HAP-1 (cell line): Measurements from ENCODE around the gene SLC35A3.
"Not testable (repeated sequence)": the region's sequence is repeated elsewhere in the genome, so short reads cannot be mapped to it uniquely, and the experiment has no call there.

ENCODE experiments used
- DNase-seq, 2 experiments: peaks; one replicate each; pipeline ENCODE4 v3.0.0-alpha.2; 2016 to 2020; ENCODE audit warnings: low spot score in 2 of 2
- H3K27me3 ChIP-seq: fragments of 250-450 bp; sonication (Bioruptor Pico); 2 replicates; pipeline ENCODE4 v1.5.1; 2020; ENCODE audit warnings: low read depth, mild to moderate bottlenecking, moderate library complexity
- H3K36me3 ChIP-seq: fragments of 250-450 bp; sonication (Bioruptor Pico); replicated peaks from 2 replicates; pipeline ENCODE4 v1.5.1; 2020; ENCODE audit warnings: mild to moderate bottlenecking
- H3K4me1 ChIP-seq: fragments of 250-450 bp; sonication (Bioruptor Pico); 2 replicates; pipeline ENCODE4 v1.5.1; 2020; ENCODE audit warnings: mild to moderate bottlenecking
- H3K4me3 ChIP-seq: fragments of 250-450 bp; sonication (Bioruptor Pico); 2 replicates; pipeline ENCODE4 v1.5.1; 2020; ENCODE audit warnings: mild to moderate bottlenecking, moderate library complexity
- H3K9me3 ChIP-seq: fragments of 250-450 bp; sonication (Bioruptor Pico); 2 replicates; pipeline ENCODE4 v1.5.1; 2020; ENCODE audit warnings: mild to moderate bottlenecking, moderate library complexity
- in situ Hi-C: fragments of 300-500 bp; cut with MboI; formaldehyde crosslinking; loops from 3 replicates; pipeline ENCODE4 v1.14.3; 2020; ENCODE audit warnings: low sequenced_read_pairs, inconsistent platforms, mixed read lengths

SLC35A3 gene

DNA sequence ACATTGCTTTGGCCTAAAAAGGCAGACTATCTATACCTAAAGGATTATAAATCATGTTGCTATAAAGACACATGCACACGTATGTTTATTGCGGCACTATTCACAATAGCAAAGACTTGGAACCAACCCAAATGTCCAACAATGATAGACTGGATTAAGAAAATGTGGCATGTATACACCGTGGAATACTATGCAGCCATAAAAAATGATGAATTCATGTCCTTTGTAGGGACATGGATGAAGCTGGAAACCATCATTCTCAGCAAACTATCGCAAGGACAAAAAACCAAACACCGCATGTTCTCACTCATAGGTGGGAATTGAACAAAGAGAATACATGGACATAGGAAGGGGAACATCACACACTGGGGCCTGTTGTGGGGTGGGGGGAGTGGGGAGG, 9.5 kb upstream of the SLC35A3 start:
- H3K4me3 ChIP-seq, H3K9me3 ChIP-seq, DNase-seq, H3K27me3 ChIP-seq, in situ Hi-C loops, H3K36me3 ChIP-seq: not testable (repeated sequence)
- peaks cover 10% of the 10 kb centered on the region for H3K4me1 ChIP-seq

DNA sequence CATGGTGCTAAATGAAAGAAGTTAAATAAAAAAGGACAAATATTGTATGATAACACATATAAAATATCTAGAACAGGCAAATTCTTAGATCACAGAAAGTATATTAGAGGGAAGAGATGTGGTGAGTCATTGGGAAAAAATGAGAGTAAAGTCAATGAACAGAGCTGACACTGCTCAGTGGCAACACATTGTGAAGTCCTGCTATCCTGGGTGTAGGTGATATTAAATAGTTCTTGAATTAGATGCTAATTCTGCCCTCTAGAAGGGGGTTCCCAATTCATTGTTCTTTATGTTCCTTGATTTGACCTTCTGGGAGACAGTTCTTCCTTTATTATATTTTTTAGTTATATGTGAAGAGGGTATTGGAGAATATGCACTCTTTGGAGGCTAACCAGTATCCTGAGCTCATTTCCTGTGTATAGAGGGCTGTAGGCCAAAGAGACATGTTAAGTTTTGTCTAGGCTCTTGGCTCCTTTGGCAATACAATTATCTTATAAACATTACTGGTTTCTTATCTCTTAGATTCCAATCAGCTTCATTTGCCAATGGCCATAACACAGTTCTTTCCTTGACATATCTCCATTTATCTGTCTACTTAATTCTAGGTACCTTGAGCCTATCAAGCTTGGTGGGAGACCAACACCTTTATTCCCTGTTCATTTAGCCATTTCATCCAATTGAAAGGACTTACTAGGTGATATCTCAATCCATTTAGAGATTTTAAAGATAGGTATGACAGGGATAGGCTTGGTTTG, 6.6 kb upstream of the SLC35A3 start:
- Histone ChIP-seq H3K4me1 (peaks cover 4% of the 10 kb centered on the region; the same call in 1 of the 2 replicates), H3K9me3 (no peaks in the 10 kb centered on the region), H3K36me3 (no peaks in the 10 kb centered on the region), H3K4me3 (no peak overlapping the region), H3K27me3 (no peaks in the 10 kb centered on the region)
- in situ Hi-C loops: no loop called here
- no peak for DNase-seq

DNA sequence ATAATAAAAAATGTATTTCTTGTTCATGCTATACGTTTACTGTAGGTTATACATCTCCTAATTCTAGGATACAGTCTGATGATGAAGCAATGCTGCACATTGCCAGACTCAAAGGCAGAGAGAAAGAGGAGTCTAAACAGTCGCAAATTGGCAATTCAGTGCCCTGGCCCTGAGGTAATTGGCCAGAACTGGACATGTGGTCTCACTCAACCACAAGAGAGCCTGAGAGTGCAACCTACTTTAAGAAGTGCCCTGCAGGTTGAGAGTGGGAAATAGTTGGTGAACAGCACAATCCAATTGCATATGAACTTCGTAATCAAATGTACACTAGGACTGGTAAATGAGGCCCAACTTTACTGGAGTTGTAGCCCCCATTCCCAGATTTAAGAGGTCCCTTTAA, 5.0 kb upstream of the SLC35A3 start:
- Histone ChIP-seq H3K4me3 (no peak overlapping the region), H3K9me3 (no peaks in the 10 kb centered on the region), H3K27me3 (no peaks in the 10 kb centered on the region), H3K4me1 (peaks cover 11% of the 10 kb centered on the region), H3K36me3 (no peaks in the 10 kb centered on the region)
- in situ Hi-C loops: no loop called here
- DNase-seq: no peak

DNA sequence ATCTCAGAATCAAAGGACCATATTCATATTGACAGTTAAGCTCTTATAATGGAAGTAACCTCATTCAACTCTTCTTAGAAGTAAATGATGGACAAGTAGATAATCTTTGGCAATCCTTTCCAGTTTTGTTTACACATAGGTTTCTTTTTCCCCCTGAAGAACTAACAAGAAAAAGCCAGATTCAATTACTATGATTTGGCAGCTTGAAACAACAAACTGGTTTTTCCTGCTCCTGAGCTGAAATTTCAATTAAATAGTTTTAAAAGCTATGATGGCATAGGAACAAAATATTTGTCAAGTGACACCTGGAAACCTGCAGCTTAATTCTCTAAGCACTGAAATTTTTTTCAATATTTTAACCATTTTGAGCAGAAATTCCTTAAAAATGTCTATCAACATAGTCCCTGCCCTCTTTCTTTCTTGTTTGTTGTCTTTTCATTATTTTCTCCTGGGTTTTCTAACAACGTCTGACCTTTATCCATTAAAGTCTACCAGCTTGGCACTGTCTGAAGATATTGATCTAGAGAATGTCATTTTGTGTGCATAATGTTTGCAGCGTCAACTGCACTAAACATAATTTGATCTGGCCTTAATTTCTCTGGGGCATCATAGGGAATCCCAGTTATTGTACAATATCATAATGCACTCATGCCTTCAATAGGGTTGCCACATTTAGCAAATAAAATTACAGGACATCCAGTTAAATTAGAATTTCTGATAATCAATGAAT, 4.0 kb upstream of the SLC35A3 start:
- Histone ChIP-seq H3K4me3 (no peak overlapping the region), H3K9me3 (no peaks in the 10 kb centered on the region), H3K4me1 (peaks cover 11% of the 10 kb centered on the region), H3K27me3 (no peaks in the 10 kb centered on the region), H3K36me3 (no peaks in the 10 kb centered on the region)
- in situ Hi-C loops: no loop called here
- no peak for DNase-seq

DNA sequence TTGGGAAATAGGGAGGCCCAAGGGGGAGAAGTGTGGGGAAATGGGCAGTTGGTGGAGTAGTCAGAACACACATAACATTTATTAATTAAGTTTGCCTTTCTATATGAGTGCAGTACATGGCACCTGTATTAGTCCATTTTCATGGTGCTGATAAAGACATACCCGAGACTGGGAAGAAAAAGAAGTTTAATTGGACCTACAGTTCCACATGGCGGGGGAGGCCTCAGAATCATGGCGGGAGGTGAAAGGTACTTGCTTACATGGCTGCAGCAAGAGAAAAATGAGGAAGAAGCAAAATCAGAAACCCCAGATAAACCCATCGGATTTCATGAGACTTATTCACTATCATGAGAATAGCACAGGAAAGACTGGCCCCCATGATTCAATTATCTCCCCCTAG, 1.6 kb upstream of the SLC35A3 start:
- in situ Hi-C loops: no loop called here
- H3K4me1 ChIP-seq: peaks cover 26% of the 10 kb centered on the region
- peaks cover 5% of the 10 kb centered on the region; the same call in 1 of the 2 replicates for H3K36me3 ChIP-seq
- no peaks in the 10 kb centered on the region for H3K27me3 ChIP-seq
- H3K4me3 ChIP-seq: no peak overlapping the region
- no peak for DNase-seq
- H3K9me3 ChIP-seq: no peaks in the 10 kb centered on the region

DNA sequence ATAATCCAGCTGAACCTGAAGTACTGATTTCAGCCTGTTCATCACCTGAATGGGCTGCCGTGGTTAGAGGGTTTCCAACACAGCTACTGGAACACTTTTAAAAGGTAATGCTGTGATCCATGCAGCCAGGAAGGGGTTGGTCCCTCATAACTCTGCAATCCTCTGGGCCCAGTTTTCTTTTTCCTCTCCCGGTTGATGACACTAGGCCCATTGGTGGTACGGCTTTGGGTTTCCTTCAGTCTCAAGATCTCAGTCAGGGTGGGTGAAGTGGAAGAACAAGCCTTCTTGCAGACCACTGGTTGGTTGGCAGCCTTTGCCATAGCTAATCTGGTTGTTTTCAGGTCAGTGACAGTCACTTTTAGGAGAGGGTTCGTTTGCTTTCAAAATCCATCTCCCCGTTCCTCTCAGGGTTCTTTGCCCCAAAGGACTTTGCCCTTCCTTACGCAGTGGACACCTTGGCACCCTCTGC, 502 bp upstream of the SLC35A3 start:
- peaks cover 6% of the 10 kb centered on the region; the same call in 1 of the 2 replicates for H3K36me3 ChIP-seq
- no peaks in the 10 kb centered on the region for H3K27me3 ChIP-seq
- in situ Hi-C loops: no loop called here
- peak overlapping the region; percentile 82 for H3K4me3 ChIP-seq
- peaks cover 26% of the 10 kb centered on the region for H3K4me1 ChIP-seq
- DNase-seq: no peak
- no peaks in the 10 kb centered on the region for H3K9me3 ChIP-seq

DNA sequence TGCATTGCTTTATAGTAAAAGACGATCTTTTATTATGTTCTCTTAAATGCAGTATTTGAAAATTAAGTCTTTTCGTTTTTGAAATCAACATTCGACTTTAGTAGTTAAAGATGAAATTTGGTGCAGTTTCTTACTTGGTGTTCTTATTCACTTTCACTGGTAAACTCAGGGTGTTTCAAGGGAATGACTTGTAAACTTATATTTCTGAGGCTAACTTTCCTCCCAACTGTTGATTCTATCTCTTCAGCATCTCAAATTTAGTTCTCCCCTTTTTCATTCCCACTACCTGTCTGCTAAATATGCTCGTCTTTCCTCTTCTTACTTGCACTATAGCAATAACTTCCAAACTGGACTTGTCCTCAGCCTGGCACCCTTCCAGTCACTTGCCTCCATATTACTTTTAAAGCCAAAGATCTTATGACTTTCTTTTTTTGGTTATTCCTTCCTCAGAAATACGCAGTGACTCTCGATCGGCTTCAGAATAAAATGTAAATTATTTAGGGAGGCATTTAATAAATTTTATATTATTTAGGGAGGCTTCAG, 988 bp downstream of the SLC35A3 start:
- DNase-seq: peak in 1 of 2 experiments; percentile 36

DNA sequence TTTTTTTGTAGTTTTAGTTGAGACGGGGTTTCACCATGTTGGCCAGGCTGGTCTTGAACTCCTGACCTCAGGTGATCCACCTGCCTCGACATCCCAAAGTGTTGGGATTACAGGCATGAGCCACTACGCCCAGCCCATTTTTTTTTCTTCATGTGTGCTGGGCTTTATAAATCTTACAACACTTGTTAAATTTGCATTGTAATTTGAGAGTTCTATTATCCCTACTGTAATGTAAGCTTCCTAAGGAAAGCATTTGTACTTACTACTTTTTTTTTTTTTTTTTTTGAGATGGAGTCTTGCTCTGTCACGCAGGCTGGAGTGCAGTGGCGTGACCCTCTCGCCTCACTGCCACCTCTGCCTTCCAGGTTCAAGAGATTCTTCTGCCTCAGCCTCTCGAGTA, 2.3 kb downstream of the SLC35A3 start:
- Histone ChIP-seq H3K4me1 (peaks cover 23% of the 10 kb centered on the region), H3K36me3 (peaks cover 13% of the 10 kb centered on the region; the same call in 1 of the 2 replicates)
- H3K27me3 ChIP-seq, H3K9me3 ChIP-seq, H3K4me3 ChIP-seq, in situ Hi-C loops: not testable (repeated sequence)
- DNase-seq: peak; percentile 52 to 88

More for the DNA sequence above, 988 bp downstream of the SLC35A3 start:
- in situ Hi-C loops: no loop called here
- H3K4me3 ChIP-seq: peak overlapping the region; percentile 82
- peaks cover 6% of the 10 kb centered on the region; the same call in 1 of the 2 replicates for H3K36me3 ChIP-seq
- no peaks in the 10 kb centered on the region for H3K27me3 ChIP-seq
- peaks cover 23% of the 10 kb centered on the region for H3K4me1 ChIP-seq
- H3K9me3 ChIP-seq: no peaks in the 10 kb centered on the region

DNA sequence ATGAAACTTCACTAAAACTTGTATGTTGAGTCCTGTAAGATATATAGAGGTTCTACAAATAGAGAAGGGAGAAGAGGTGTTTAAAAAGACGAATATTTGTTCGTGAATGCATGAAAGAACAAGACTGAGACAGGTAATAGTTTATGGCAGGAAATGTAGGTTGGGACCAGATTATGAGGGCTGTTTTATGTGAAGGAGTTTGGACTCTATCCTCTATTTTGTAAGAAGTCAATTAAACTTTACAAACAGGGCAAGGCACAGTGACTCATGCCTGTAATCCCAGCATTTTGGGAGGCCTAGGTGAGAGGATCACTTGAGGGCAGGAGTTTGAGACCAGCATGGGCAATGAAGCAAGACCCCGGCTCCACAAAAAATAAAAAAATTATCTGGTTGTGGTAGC, 5.7 kb downstream of the SLC35A3 start:
- Histone ChIP-seq H3K4me3 (no peak overlapping the region), H3K4me1 (peaks cover 18% of the 10 kb centered on the region), H3K9me3 (no peaks in the 10 kb centered on the region), H3K36me3 (peaks cover 13% of the 10 kb centered on the region; the same call in 1 of the 2 replicates), H3K27me3 (no peaks in the 10 kb centered on the region)
- in situ Hi-C loops: no loop called here
- DNase-seq: no peak

DNA sequence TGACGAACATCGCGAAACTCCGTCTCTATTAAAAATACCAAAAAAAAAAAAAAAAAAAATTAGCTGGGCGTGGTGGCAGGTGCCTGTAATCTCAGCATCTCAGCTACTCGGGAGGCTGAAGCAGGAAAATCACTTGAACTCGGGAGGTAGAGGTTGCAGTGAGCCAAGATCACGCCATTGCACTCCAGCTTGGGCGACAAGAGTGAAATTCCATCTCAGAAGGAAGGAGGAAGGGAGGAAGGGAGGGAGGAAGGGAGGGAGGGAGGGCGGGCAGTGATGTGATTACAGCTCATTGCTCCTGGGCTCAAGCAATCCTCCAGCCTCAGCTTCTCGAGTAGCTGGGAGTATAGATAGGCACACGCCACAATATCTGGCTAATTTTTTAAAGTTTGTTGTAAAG, 7.5 kb downstream of the SLC35A3 start:
- Histone ChIP-seq H3K4me1 (peaks cover 15% of the 10 kb centered on the region), H3K36me3 (peaks cover 13% of the 10 kb centered on the region; the same call in 1 of the 2 replicates)
- H3K27me3 ChIP-seq, DNase-seq, H3K4me3 ChIP-seq, H3K9me3 ChIP-seq, in situ Hi-C loops: not testable (repeated sequence)

DNA sequence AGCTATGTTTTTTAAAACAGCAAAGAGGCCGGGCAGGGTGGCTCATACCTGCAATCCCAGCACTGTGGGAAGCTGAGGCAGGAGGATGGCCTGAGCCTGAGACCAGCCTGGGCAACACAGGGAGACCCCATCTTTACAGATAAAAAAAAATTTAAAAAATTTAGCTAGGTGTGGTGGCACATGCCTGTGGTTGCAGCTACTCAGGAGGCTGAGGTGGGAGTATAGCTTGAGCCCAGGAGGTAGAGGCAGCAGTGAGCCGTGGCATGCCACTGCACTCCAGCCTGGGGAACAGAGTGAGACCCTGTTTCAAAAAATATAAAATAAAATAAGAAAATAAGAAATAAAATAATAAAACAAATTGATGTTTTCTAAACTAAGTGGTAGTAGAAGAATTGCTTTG, 8.4 kb downstream of the SLC35A3 start:
- H3K27me3 ChIP-seq: no peaks in the 10 kb centered on the region
- H3K4me1 ChIP-seq: peaks cover 6% of the 10 kb centered on the region
- peaks cover 9% of the 10 kb centered on the region; the same call in 1 of the 2 replicates for H3K36me3 ChIP-seq
- no peaks in the 10 kb centered on the region for H3K9me3 ChIP-seq
- in situ Hi-C loops: no loop called here
- DNase-seq: no peak
- H3K4me3 ChIP-seq: no peak overlapping the region

DNA sequence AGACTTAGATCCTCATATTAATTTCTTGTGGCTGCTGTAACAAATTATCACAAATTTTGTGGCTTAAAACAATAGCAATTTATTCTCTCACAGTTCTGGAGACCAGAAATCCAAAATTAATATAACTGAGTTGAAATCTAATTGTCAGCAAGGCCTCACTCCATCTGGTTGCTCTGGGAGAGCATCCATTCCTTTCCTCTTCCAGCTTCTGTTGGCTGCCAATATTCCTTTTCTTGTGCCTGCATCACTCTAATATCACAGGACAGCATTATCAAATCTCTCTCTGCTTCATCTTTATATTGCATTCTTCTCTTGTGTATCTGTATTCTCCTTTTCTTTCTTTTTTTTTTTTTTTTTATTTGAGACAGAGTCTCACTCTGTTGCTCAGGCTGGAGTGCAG, 9.3 kb downstream of the SLC35A3 start:
- H3K27me3 ChIP-seq: no peaks in the 10 kb centered on the region
- in situ Hi-C loops: no loop called here
- H3K36me3 ChIP-seq: peaks cover 7% of the 10 kb centered on the region; the same call in 1 of the 2 replicates
- H3K4me1 ChIP-seq: peaks cover 6% of the 10 kb centered on the region
- no peak overlapping the region for H3K4me3 ChIP-seq
- no peak for DNase-seq
- no peaks in the 10 kb centered on the region for H3K9me3 ChIP-seq

DNA sequence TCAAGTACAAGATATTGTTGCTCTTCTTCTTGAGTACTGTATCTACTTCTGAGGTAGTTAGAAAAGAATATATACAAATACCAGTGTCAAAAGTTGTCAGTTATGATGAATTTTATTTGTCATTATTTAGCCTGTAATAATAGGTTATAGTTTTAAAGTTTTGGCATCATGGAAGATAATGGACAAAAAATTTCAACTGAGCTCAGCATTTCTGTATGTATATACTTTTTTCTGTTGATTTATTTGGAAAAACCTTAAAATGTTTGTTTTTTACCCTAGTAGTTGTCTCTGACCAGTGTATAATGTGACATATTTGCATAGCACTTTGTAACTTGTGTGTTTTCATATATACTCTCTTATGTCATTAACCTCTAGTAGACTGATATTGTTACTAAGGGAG, 11.1 kb downstream of the SLC35A3 start:
- Histone ChIP-seq H3K36me3 (peaks cover 7% of the 10 kb centered on the region; the same call in 1 of the 2 replicates), H3K4me3 (no peak overlapping the region), H3K27me3 (no peaks in the 10 kb centered on the region), H3K9me3 (peaks cover 9% of the 10 kb centered on the region), H3K4me1 (peaks cover 6% of the 10 kb centered on the region)
- in situ Hi-C loops: no loop called here
- no peak for DNase-seq
